Stimulated activated CD4-positive, alpha-beta T cell treated with anti-CD3 and anti-CD28 coated beads, Interleukin-1b, Interleukin-23, amount 100 ng/mL, for 4 hours (primary cell): ENCODE data around the gene ENDOD1.

ENCODE experiments used
- DNase-seq, 2 donors: peaks; one replicate each; pipeline ENCODE4 v3.0.0-alpha.2; 2020; ENCODE audit warnings: low read depth in 2 of 2

Gene ENDOD1

GRCh38 chr11:95170294-95170693 is 80.6 kb downstream of the ENDOD1 start:
- DNase-seq = no peak

- no peak for DNase-seq
Observed at GRCh38 chr11:95175818-95176380, 86.3 kb downstream of the ENDOD1 start.
